ENCODE data around the gene HIVEP3.

The HIVEP3 gene

DNA sequence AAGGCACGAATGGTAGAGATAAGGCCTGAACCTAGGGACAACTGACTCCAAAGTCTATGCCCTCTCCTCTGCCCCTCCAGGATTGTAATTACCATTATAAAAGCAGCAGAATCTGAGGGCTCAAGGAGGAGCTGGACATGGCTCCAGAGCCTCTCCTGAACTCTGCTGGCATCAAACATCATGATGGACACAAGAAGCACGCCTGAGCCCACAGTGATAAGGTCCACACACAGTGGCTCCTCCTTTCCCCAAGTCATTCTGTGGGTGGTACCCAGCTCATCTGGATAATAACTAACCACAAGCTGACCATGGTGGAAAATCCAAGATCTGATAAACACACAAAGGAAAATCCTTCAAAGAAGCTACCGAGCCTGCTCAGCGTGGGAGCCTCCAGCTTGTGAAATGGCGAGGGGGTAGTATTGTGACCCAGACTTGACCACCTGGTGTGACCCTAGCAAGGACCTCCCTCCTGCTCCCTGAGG is 85.2 kb downstream of the HIVEP3 start:
- no peaks in the 10 kb centered on the region for H3K9me3 Mint-ChIP-seq
- H3K36me3 Mint-ChIP-seq, result no peaks in the 10 kb centered on the region
- H3K4me3 Mint-ChIP-seq, result no peak overlapping the region
- H3K4me1 Mint-ChIP-seq, result no peaks in the 10 kb centered on the region
- DNase-seq, result no peak
- H3K27ac Mint-ChIP-seq, result no peak overlapping the region
- CTCF ChIA-PET, result no interaction called here
- peaks cover 6% of the 10 kb centered on the region for H3K27me3 Mint-ChIP-seq

DNA sequence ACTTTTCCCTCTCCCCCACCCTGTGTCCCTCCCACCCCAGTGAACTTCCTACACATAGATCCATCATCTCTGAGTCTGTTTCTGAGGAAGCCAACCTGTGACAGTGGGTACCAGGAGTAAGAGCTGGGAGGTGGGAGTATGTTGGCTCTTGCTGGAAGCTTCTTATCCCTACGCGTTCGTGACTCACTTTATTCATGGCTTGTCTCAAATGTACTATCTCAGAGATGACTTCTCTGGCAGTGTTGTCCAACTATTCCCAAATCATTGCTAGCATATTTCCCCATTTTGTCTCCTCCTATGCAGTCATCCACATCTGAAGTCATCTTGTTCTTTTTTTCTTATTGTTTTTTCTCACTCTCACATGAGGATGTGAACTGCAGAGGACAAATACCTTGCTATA is 88.0 kb downstream of the HIVEP3 start:
- CTCF ChIA-PET, result no interaction called here
- no peaks in the 10 kb centered on the region for H3K9me3 Mint-ChIP-seq

DNA sequence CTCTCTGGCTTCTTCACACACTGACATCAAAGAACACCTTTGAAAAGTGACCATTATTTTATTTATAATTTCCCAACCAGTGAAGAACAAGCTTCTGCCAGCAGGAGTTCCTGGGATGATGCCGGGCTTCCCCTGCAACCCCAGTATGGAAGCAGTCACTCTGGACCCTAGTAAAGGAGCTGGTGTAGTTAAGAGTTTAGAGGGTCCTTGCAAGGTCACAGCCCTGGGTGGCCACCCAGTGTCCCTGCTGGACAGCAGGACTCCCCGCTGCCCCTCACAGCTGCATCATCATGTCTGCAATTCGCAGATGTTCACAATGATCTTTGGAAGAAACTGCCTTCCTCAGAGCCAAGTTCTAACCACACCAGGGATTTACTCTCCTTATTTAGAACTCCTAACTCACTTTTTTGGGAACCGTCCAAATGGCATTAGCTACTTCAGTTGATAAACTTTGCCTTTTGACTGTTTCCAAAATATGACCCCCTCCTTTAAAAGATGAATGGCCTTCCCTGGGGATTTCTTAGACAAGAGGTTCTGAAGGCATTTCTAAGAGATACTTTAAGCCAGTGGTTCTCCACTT is 90.6 kb downstream of the HIVEP3 start:
- CTCF ChIA-PET, result no interaction called here
- no peak overlapping the region for H3K27ac Mint-ChIP-seq

More for the DNA sequence above, 88.0 kb downstream of the HIVEP3 start:
- Mint-ChIP-seq H3K27me3 (peaks cover 8% of the 10 kb centered on the region), H3K27ac (no peak overlapping the region), H3K36me3 (no peaks in the 10 kb centered on the region), H3K4me3 (no peak overlapping the region), H3K4me1 (no peaks in the 10 kb centered on the region)
- no peak for DNase-seq

DNA sequence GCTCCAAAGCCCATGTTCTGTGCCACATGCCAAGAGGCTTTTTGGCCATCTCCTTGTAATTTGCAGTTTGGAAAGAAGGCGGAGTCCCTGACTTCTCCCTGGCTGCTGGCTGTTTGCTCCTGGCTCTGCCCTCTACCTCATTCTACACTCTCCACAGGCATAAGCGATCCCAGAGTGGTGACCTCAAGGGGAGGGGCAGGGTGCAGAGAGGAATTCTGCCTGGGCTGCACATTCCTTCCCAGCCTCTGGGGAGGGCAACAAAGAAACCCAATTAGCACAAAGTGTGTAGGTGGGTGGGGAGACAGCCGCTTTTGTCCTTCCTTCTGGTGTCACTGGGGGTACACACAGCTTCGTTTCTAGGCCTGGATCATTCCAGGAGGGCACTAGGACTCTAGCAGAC is 95.3 kb downstream of the HIVEP3 start:
- CTCF ChIA-PET, result interaction anchor here (0.9 kb wide), 1 partner anchor 12 kb away, joined by 5 read pairs; no protein-coding TSS in a partner anchor
- Mint-ChIP-seq H3K36me3 (no peaks in the 10 kb centered on the region), H3K9me3 (no peaks in the 10 kb centered on the region), H3K27me3 (peaks cover 8% of the 10 kb centered on the region), H3K4me3 (no peak overlapping the region), H3K27ac (no peak overlapping the region), H3K4me1 (peaks cover 20% of the 10 kb centered on the region)
- DNase-seq, result no peak

More for the DNA sequence above, 90.6 kb downstream of the HIVEP3 start:
- Mint-ChIP-seq H3K4me3 (no peak overlapping the region), H3K27me3 (peaks cover 8% of the 10 kb centered on the region), H3K9me3 (no peaks in the 10 kb centered on the region), H3K4me1 (peaks cover 3% of the 10 kb centered on the region), H3K36me3 (no peaks in the 10 kb centered on the region)
- DNase-seq, result no peak

DNA sequence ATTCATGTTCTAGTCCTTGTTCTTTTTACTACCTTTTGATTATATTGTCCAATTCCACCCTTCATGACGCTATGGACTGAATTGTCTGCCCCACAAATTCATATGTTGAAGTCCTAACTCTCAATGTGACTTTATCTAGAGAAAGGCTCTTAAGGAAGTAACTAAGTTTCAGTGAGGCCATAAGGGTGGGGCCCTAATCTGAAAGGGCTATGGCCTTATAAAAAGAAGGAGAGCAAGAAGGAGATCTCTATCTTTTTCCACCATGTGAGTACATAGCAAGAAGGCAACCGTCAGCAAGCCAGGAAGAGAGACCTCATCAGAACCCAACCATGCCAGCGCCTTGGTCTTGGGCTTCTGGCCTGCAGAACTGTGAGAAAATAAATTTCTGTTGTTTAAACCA is 95.9 kb downstream of the HIVEP3 start:
- Mint-ChIP-seq H3K27ac (no peak overlapping the region), H3K9me3 (no peaks in the 10 kb centered on the region), H3K4me3 (no peak overlapping the region), H3K27me3 (peaks cover 8% of the 10 kb centered on the region), H3K4me1 (peaks cover 20% of the 10 kb centered on the region), H3K36me3 (no peaks in the 10 kb centered on the region)
- CTCF ChIA-PET, result interaction anchor here (0.6 kb wide), 1 partner anchor 351 kb away, joined by 3 read pairs; no protein-coding TSS in a partner anchor
- DNase-seq, result no peak

DNA sequence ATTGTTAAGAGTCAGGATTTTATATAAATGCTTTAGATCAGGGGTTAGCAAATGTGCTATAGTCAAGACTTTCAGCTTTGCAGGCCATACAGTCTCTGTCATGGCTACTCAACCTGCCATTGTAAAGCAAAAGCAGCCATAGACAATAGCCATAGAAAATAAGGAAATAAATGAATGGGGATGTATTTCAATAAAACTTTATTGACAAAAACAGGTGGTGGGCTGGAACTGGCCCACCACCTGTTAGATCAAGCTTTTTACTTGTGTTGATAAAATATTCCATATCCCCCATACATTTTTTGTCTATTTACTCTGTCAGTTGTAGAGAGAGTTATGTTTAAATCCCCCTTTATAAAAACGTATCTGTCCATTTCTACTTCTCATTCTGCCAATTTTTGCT is 98.9 kb downstream of the HIVEP3 start:
- H3K27ac Mint-ChIP-seq, result no peak overlapping the region
- peaks cover 6% of the 10 kb centered on the region for H3K27me3 Mint-ChIP-seq
- no peaks in the 10 kb centered on the region for H3K9me3 Mint-ChIP-seq
- CTCF ChIA-PET, result no interaction called here
- H3K4me3 Mint-ChIP-seq, result no peak overlapping the region
- no peak for DNase-seq
- peaks cover 20% of the 10 kb centered on the region for H3K4me1 Mint-ChIP-seq
- no peaks in the 10 kb centered on the region for H3K36me3 Mint-ChIP-seq

DNA sequence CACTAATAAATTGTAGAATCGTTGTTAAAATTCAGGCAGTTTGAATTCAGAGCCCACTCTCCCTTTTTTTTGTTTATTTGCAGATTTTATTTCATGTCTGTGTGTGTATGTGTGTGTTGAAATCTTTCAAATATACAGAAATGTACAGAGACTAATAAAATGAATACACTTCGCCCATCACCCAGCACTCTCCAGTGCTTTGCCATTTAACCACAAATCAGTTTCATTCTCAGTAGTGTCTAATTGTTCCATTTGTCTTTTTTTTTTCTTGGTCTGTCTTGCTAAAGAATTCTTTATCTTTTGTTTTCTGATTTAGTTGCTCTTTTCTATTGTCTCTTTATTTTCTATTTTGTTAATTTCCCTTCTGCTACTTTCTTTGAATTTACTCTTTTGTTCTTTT is 99.7 kb downstream of the HIVEP3 start:
- Mint-ChIP-seq H3K27me3 (peaks cover 6% of the 10 kb centered on the region), H3K27ac (no peak overlapping the region), H3K4me1 (peaks cover 20% of the 10 kb centered on the region), H3K4me3 (no peak overlapping the region), H3K9me3 (no peaks in the 10 kb centered on the region), H3K36me3 (no peaks in the 10 kb centered on the region)
- DNase-seq, result no peak
- CTCF ChIA-PET, result no interaction called here

DNA sequence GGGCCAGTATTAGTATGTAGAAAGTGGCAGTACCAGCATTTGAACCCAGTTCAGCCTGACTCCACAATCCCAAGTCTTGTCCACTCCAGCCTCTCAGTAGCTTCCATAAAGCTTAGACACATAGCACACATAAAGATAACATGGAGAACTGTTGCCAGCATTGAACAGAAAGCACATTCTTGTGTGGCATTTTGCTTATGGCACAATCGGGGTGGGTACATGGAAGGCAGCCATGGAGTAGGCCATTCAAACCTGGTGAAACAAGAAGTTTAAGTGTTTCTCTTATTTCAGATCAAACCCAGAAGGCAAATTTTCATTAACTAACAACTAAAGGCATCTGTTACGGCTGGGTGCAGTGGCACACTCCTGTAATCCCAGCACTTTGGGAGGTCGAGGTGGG is 102.7 kb downstream of the HIVEP3 start:
- Mint-ChIP-seq H3K27me3 (peaks cover 6% of the 10 kb centered on the region), H3K27ac (no peak overlapping the region), H3K4me1 (peaks cover 25% of the 10 kb centered on the region), H3K36me3 (no peaks in the 10 kb centered on the region), H3K9me3 (no peaks in the 10 kb centered on the region), H3K4me3 (no peak overlapping the region)
- no peak for DNase-seq
- CTCF ChIA-PET, result no interaction called here

DNA sequence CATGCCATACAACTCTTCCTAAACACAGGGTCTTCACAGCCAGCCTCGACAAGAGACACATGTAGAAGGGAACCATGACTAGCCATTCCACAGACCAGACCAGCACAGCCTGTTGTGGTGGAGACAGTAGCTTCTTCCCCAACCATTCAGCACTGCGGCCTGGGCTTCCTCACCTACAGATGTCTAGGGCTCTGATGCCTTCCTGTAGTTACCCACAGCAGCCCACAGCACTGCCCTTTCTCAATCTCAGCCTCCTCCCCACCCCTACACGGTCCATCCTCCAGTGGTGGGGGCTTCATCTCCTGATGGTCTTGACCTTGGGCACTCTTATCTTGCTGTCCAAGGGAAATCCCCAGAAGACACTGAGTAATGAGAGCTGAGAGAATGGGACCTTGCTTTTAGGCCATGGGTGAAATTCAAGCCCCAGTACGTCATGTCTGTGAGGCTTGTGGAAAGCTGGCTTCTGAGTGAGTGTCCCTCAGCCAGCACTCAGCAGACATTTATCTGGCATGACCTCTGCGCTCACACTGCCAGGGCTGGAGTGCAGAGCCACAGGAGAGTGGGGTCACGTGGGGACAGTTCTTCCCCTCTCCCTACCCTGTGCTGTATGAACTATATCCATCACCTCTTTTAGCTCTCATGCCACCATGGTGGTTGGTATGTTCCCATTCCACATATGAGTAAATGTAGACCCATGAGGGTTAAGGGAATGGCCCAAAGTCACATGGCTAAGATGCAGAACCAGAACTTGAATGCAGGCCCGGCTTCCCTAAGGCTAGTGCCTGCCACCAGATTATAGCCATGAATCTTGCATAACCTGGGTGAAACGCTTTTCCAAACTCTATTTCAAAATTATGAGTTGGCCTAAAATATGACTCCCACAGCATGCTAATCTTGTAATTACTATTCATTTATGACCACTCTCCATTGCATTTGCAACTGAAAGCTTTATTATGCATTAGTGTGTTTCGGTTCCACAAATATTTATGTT is 104.7 kb downstream of the HIVEP3 start:
- CTCF ChIA-PET, result interaction anchor here (1.0 to 2.0 kb wide), 2 partner anchors 9 to 78 kb away, joined by 3 to 6 read pairs; no protein-coding TSS in a partner anchor
- no peaks in the 10 kb centered on the region for H3K9me3 Mint-ChIP-seq
- no peaks in the 10 kb centered on the region for H3K36me3 Mint-ChIP-seq
- DNase-seq, result no peak
- H3K27me3 Mint-ChIP-seq, result peaks cover 6% of the 10 kb centered on the region
- H3K4me3 Mint-ChIP-seq, result no peak overlapping the region
- no peak overlapping the region for H3K27ac Mint-ChIP-seq
- H3K4me1 Mint-ChIP-seq, result peaks cover 34% of the 10 kb centered on the region

DNA sequence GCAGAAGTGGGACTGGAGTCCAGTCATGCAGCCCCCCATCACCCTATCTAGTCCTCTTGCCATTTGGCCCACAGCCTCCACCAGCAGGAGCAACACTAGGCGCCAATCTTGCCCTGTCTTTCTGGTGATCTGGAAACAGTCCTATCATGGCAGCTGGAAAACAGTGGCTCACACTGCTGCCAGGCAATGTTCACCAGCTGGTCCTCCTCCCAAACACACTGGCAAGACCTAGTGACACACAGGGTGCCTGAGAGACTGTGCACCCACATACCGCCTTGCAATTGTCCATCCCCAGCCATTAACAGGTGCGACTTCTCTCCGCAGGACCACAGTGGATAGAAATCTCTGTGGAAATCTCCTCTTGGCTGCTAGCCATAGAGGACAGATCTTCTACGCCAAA is 105.5 kb downstream of the HIVEP3 start:
- DNase-seq, result no peak
- H3K4me1 Mint-ChIP-seq, result peaks cover 31% of the 10 kb centered on the region
- no peaks in the 10 kb centered on the region for H3K9me3 Mint-ChIP-seq
- H3K27me3 Mint-ChIP-seq, result peaks cover 6% of the 10 kb centered on the region
- H3K27ac Mint-ChIP-seq, result no peak overlapping the region
- CTCF ChIA-PET, result interaction anchor here (1.0 to 2.0 kb wide), 2 partner anchors 8 to 79 kb away, joined by 3 to 6 read pairs; no protein-coding TSS in a partner anchor
- H3K4me3 Mint-ChIP-seq, result no peak overlapping the region
- no peaks in the 10 kb centered on the region for H3K36me3 Mint-ChIP-seq

DNA sequence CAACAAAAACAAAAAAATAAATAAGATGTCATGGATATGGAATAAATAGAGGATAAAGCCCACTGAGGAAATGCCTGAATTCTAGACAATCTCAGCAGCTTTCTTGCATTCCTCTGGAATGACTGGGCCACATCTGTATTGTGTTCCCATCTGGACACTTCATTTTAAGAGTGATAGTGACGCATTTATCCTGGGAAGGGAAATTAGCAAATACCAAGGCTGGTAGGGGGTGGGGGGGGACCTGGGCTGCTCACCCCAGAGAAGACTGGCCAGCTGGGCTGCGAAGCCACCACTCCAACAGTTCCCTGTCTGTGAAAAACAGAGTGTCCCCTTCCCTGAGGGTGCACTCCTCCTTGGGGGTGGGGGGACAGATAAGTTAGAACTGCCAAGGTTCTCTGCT is 106.3 kb downstream of the HIVEP3 start:
- no peak overlapping the region for H3K4me3 Mint-ChIP-seq
- DNase-seq, result no peak
- H3K4me1 Mint-ChIP-seq, result peaks cover 39% of the 10 kb centered on the region
- CTCF ChIA-PET, result interaction anchor here (0.6 to 3.2 kb wide), 19 partner anchors 9 to 361 kb away, joined by 3 to 12 read pairs (median 5); partner anchors contain the start of gene HIVEP3
- peaks cover 4% of the 10 kb centered on the region for H3K27me3 Mint-ChIP-seq
- no peaks in the 10 kb centered on the region for H3K9me3 Mint-ChIP-seq
- H3K36me3 Mint-ChIP-seq, result no peaks in the 10 kb centered on the region
- no peak overlapping the region for H3K27ac Mint-ChIP-seq

DNA sequence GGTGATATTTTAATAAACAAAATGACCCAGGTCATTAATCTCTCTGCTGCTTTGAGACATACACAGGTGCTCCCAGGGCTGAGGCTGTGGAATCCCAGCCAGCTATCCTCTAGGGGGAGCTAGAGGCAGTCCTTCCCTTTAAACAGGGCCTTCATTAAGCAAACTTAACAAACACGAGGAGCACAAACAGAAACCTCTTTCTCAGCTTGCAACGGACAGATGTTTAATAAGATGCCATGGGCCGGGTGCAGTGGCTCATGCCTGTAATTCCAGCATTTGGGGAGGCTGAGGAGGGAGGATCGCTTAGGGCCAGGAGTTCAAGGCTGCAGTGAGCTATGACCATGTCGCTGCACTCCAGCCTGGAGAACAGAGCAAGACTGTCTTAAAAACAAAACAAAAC is 106.7 kb downstream of the HIVEP3 start:
- Mint-ChIP-seq H3K4me3 (no peak overlapping the region), H3K27ac (no peak overlapping the region)
- peak; percentile 75 for DNase-seq

DNA sequence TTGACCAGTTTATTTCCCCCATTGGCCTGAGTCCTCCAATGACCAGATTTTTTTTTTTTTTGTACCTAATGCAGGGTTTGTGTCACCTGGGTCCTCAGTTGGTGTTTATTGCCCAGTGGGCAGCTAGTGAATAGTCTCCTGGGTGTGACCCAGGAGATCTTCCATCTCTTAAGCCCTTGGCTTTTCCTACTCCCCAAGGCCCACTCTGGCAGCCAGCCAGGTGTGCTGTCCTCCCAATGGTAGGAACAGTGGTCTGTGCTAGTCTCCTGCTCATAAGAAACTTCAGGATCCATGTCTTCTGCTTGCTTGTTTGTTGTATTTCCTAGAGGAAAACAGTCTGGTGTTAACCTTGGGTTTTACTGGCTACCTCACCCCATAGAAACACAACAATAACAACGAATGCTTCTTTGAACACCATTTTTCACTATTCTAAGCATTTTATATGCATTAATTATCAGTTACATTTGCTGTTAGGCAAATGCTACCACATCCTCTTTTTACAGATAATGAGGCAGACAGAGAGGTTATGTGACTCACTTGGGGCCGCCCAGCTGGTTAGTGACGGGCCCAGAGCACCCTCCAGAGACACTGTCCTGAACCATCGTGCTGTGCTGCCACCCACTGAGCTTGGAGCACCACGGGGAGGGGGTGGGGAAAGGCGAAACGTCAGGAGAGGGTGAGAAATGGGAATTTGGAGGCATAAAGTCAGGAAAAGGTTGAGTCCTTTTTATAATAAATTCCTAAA is 107.5 kb downstream of the HIVEP3 start:
- H3K36me3 Mint-ChIP-seq, result no peaks in the 10 kb centered on the region
- H3K4me1 Mint-ChIP-seq, result peaks cover 51% of the 10 kb centered on the region
- no peak overlapping the region for H3K27ac Mint-ChIP-seq
- H3K27me3 Mint-ChIP-seq, result no peaks in the 10 kb centered on the region
- peak; percentile 37 for DNase-seq
- H3K4me3 Mint-ChIP-seq, result no peak overlapping the region
- H3K9me3 Mint-ChIP-seq, result no peaks in the 10 kb centered on the region
- CTCF ChIA-PET, result interaction anchor here (0.6 to 3.2 kb wide), 21 partner anchors 8 to 364 kb away, joined by 3 to 12 read pairs (median 4); no protein-coding TSS in a partner anchor

More for the DNA sequence above, 106.7 kb downstream of the HIVEP3 start:
- CTCF ChIA-PET, result interaction anchor here (0.6 to 3.2 kb wide), 23 partner anchors 8 to 363 kb away, joined by 3 to 12 read pairs (median 4); partner anchors contain the start of gene HIVEP3
- Mint-ChIP-seq H3K27me3 (peaks cover 4% of the 10 kb centered on the region), H3K9me3 (no peaks in the 10 kb centered on the region), H3K4me1 (peaks cover 43% of the 10 kb centered on the region), H3K36me3 (no peaks in the 10 kb centered on the region)

DNA sequence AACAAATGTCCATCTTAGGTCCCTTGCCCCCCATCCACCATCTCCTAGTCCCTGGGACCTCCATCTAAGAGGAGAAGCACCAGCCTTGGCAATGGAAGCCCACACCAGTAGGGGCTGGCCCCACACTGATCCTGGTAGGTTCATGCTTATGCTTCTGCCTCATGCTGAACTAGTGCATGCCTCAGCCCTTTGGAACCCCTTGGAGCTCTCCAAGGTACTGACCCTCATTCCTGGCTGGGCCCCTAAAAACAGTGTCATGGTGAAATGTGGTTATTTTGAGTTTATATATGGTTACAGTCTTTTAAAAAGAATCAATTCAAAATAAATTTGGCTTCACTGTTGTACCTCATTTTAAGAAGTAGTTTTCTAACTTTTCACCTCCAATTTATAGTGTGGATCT is 108.3 kb downstream of the HIVEP3 start:
- H3K27ac Mint-ChIP-seq, result no peak overlapping the region
- H3K4me1 Mint-ChIP-seq, result peaks cover 59% of the 10 kb centered on the region
- peaks cover 3% of the 10 kb centered on the region for H3K36me3 Mint-ChIP-seq
- DNase-seq, result peak; percentile 73
- no peaks in the 10 kb centered on the region for H3K27me3 Mint-ChIP-seq
- CTCF ChIA-PET, result interaction anchor here (1.0 to 3.2 kb wide), 5 partner anchors 20 to 365 kb away, joined by 3 to 12 read pairs (median 4); no protein-coding TSS in a partner anchor
- H3K9me3 Mint-ChIP-seq, result no peaks in the 10 kb centered on the region
- no peak overlapping the region for H3K4me3 Mint-ChIP-seq

All from activated naive CD4-positive, alpha-beta T cell treated with anti-CD3 and anti-CD28 coated beads, Interleukin-2, amount 10 ng/mL, durations not matched to agents 7 days and 5 days (primary cell).